Type B pancreatic cell (in vitro differentiated cells): ENCODE measurements around the gene SERGEF. TPM values are rescaled to one million over a fixed set of nuclear protein-coding genes. Genes with fewer than 3 reads are reported as not detected.

ENCODE experiments used
- DNase-seq: peaks from one replicate; pipeline ENCODE4 v3.0.0; 2021; ENCODE audit warnings: mixed read lengths; ENCODE audit not compliant: unreplicated experiment; ENCODE audit errors: extremely low spot score
- H3K27ac Mint-ChIP-seq: 2 replicates; pipeline ENCODE4 v1.8.0; 2021; ENCODE audit warnings: mild to moderate bottlenecking, mixed read lengths
- H3K27me3 Mint-ChIP-seq: 2 replicates; pipeline ENCODE4 v1.8.0; 2021; ENCODE audit warnings: mixed read lengths
- H3K36me3 Mint-ChIP-seq: 2 replicates; pipeline ENCODE4 v1.8.0; 2021; ENCODE audit warnings: mixed read lengths
- H3K4me1 Mint-ChIP-seq: one replicate; pipeline ENCODE4 v1.8.0; 2021; ENCODE audit warnings: mixed read lengths; ENCODE audit not compliant: unreplicated experiment
- H3K4me3 Mint-ChIP-seq: 2 replicates; pipeline ENCODE4 v1.8.0; 2021; ENCODE audit warnings: mild to moderate bottlenecking, mixed read lengths
- H3K9me3 Mint-ChIP-seq: 2 replicates; pipeline ENCODE4 v1.8.0; 2021; ENCODE audit warnings: mixed read lengths
- total RNA-seq: library from RNA; stranded (reverse); gene quantifications from 2 replicates; pipeline ENCODE4 v1.2.1, GENCODE V29; 2021; ENCODE audit warnings: low replicate concordance
- TF ChIP-seq, protein P1 (sequence below): fragments of 200-600 bp; sonication (generic); conservative IDR thresholded peaks from 2 replicates; pipeline ENCODE4 v1.5.0; 2021; ENCODE audit warnings: antibody characterized with exemption, mild to moderate bottlenecking

The SERGEF gene
- total RNA-seq, 1 donor from 2014 or later, result 26.4 TPM

DNA sequence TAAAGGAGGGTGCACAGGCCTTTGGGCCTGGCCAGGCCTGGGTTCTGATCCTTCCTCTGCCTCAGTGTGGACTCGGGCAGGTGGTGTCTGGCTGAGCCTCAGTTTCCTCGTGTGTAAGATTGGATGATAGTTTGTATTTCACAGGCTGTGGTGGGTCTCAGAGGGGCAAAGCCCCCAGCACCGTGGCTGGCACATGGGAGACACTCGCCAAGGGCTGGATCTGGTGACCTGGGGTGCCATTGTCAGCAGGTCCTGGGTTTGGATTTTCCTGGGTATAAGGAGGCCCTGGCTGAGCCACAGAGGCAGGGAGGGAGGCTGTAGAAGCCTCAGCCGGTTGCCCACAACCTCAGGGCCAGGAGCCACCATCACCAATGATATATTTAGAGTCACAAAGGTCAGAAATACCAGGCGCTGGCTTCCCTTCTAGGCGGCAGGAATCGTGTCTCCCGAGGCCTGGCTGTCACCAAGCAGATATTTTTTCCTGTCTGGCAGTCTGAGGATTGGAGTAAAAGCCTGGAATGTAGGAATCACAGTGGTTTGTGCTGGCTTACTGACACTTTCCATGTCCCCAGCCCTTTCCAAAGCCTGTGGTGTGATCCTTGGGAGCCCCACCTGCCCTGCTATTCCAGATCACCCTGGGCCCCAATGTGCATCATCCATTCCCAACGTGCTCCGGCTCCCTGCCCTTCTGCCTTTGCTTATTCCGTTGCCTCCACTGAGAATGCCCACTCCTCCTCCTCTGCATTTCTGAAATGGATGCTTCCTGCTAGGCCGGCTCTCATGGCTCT lies 262.6 kb downstream of the SERGEF start:
- TF ChIP-seq, protein P1, sequence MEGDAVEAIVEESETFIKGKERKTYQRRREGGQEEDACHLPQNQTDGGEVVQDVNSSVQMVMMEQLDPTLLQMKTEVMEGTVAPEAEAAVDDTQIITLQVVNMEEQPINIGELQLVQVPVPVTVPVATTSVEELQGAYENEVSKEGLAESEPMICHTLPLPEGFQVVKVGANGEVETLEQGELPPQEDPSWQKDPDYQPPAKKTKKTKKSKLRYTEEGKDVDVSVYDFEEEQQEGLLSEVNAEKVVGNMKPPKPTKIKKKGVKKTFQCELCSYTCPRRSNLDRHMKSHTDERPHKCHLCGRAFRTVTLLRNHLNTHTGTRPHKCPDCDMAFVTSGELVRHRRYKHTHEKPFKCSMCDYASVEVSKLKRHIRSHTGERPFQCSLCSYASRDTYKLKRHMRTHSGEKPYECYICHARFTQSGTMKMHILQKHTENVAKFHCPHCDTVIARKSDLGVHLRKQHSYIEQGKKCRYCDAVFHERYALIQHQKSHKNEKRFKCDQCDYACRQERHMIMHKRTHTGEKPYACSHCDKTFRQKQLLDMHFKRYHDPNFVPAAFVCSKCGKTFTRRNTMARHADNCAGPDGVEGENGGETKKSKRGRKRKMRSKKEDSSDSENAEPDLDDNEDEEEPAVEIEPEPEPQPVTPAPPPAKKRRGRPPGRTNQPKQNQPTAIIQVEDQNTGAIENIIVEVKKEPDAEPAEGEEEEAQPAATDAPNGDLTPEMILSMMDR, result no peak
- Mint-ChIP-seq H3K9me3 (no peaks in the 10 kb centered on the region), H3K4me1 (no peaks in the 10 kb centered on the region), H3K36me3 (no peaks in the 10 kb centered on the region), H3K27ac (no peak overlapping the region), H3K4me3 (no peak overlapping the region), H3K27me3 (peaks cover 32% of the 10 kb centered on the region)
- no peak for DNase-seq

DNA sequence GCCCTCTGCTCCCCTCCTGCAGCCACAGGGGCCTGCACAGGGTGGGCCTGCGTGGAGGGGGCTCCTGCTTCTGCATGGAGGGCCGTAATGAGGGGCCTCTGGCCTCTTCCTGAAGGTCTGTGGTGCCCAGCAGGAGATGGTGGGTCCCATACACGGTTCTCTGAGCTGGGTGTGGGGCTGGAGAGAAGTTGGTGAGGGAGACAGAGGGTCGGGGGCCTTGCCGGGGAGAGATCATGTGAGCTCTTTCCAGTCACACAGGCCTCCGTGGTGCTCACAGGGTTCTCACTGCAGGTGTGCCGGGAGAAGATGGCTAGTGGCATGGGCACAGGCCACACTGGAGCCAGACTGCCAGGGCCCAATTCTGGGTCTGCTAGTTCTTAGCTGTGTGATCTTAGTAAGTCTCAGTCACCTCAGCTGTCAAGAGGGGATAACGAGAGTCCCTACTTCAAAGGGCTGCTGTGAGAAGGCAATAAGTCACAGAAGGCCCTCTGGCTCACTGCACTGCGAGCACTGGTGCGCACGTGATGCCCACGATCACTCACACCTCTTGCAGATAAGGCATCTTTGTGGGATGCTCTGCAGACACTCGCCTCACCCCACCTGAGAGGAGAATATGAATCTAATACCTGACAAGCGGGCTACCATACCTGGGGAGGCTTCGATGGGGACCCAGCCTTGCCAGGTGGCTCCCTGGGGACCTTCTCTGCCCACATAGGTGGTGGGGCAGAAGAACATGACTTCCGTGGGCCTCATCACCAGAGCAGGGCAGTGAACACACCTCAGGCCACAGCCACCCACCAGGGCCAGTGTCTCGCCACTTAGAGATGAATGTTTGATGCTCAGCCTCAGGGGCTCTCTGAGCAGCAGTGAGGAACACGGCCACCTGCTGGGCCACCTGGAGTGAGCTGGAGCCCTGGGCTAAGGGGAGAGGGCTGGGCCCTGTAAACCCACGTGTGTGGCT lies 263.8 kb downstream of the SERGEF start:
- no peak overlapping the region for H3K4me3 Mint-ChIP-seq
- no peaks in the 10 kb centered on the region for H3K36me3 Mint-ChIP-seq
- TF ChIP-seq, protein P1, result no peak
- peaks cover 24% of the 10 kb centered on the region for H3K27me3 Mint-ChIP-seq
- no peaks in the 10 kb centered on the region for H3K9me3 Mint-ChIP-seq
- no peak for DNase-seq
- H3K4me1 Mint-ChIP-seq, result no peaks in the 10 kb centered on the region
- no peak overlapping the region for H3K27ac Mint-ChIP-seq

DNA sequence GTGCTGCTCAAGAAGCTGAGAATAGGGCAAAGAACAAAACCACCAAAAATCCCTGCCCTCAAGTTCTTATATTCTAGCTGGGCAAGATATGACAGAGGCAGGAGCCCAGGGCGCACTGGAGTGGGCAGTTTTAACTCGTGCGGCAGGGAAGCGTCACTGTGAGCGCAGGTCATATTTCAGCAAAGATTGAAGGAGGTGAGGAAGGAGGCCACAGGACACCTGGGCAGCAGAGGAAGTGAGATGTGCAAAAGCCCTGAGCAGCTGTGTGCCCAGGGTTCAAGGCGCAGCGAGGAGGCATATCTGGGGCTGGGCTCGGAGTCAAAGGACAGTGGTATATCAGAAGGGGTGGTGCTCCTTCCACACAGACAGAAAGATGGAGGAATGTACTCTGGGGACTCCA lies 264.8 kb downstream of the SERGEF start:
- peak overlapping the region; percentile 14 for H3K27ac Mint-ChIP-seq
- no peaks in the 10 kb centered on the region for H3K9me3 Mint-ChIP-seq

DNA sequence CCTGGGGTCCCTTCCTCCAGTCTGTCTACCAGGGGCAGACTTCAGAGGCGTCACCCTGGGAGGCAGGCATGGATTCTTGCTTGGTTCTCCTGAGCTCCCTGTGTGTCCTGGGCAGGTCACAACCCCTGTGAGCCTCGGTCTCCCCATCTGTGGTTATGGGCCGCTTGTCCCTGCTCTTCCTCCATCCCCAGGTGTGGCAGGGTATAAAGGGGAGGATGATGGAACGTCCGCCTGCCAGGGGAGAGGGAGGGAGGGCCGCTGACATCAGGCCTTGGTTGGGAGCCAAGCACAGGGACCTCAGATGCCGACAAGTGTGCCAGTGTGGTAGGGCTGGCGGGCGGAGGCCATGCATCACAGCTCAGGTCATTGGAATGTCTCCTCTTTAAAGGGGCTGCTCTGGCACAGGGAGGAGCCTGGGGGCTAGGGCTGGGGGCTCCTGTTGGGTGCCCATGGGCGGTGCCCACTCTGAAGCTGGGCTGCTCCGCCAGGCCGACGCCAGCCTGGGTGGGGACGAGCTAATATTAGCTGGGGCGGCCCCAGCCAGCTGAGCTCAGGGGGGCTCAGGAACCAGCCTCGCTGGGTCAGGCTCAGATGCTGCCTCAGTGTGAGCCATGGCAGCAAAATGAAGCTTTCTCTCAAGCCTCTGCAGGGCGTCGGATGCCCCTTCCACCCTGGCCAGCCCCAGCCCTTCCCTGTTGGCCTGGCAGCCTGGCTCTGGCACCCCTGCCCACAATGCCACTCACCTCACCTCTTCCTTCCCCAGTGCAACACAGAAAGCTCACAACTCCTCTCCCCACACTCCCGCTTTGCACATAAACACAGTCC lies 265.5 kb downstream of the SERGEF start:
- no peaks in the 10 kb centered on the region for H3K4me1 Mint-ChIP-seq
- no peaks in the 10 kb centered on the region for H3K9me3 Mint-ChIP-seq
- no peak overlapping the region for H3K27ac Mint-ChIP-seq
- TF ChIP-seq, protein P1, result no peak
- H3K4me3 Mint-ChIP-seq, result no peak overlapping the region
- H3K27me3 Mint-ChIP-seq, result peaks cover 24% of the 10 kb centered on the region
- H3K36me3 Mint-ChIP-seq, result no peaks in the 10 kb centered on the region
- no peak for DNase-seq

More for the DNA sequence above, 264.8 kb downstream of the SERGEF start:
- H3K4me1 Mint-ChIP-seq, result no peaks in the 10 kb centered on the region
- no peaks in the 10 kb centered on the region for H3K36me3 Mint-ChIP-seq
- no peak overlapping the region for H3K4me3 Mint-ChIP-seq
- peaks cover 24% of the 10 kb centered on the region for H3K27me3 Mint-ChIP-seq
- no peak for DNase-seq
- TF ChIP-seq, protein P1, result no peak

DNA sequence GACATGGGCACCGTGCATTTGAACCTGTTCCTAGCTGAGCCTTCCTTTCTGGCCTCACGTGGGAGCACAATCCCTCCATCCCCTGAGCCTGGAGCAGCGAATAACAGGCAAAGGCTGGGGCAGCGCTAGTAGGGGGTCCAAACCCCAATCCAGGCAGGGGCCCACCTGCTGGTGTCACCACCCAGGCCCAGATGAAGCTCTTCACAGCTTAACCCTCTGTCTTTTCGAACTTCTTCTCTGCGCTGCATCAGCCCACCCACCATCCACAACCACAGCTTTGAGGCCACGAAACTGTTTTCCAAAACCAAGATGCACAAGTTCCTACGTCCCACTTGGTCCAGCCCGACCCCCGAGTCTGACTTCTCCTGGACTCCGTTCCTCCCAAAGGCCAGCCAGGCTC lies 266.8 kb downstream of the SERGEF start:
- H3K4me1 Mint-ChIP-seq, result no peaks in the 10 kb centered on the region
- DNase-seq, result no peak
- peaks cover 25% of the 10 kb centered on the region for H3K27me3 Mint-ChIP-seq
- no peak overlapping the region for H3K4me3 Mint-ChIP-seq
- H3K9me3 Mint-ChIP-seq, result no peaks in the 10 kb centered on the region
- H3K36me3 Mint-ChIP-seq, result no peaks in the 10 kb centered on the region
- TF ChIP-seq, protein P1, result no peak
- no peak overlapping the region for H3K27ac Mint-ChIP-seq
